Measurements from ENCODE around the gene CPHXL2.
A peak's percentile ranks its signal among the peaks of the same experiment; 100 is the strongest.

CPHXL2 gene

DNA sequence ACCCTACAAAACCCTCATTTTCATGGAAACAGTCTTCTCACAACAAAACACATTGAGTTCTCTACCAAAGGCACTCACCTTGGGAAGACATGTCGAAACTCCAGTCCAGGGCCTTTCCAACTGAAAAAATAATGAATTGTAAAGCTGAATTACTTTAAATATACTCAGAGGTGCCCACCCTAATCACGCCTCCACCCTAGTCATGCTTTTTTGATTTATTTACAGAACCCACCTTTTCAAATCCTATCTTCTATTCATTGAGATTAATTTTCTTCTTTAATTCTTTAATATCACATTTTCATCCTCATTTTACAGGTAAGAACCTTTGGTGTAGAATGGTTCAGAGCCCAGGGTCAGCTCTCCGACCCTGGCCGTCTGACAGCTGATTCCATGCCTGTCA lies at the start of gene CPHXL2:
TSS of gene CPHXL2 (minus strand) at position 101 of the 400 bp plus-strand sequence. CDS start at position 91, 10 bp downstream.
- DNase-seq = no peak

DNA sequence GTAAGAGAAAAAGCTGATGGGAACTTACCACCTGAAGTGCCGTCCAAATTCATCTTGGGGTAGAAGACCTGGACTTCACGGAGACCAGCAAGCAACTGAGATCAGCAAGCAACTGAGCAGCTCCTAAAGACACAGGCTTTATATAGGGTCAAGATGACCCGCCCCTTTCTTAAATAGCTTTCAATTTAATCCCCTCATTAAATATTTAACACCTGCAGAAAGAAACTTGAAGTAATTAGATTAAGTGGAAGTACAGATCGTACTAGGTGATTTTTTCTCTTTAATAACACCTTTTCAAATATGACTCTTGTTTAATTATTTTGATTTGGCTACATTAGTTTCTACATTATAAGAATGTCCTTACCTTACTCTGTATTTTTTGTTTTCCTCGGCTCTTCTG lies 49.6 kb upstream of the CPHXL2 start, which contains the start of gene CPHXL:
TSS of gene CPHXL (minus strand) at position 101 of the 400 bp plus-strand sequence. CDS start at position 53, 48 bp downstream.
- DNase-seq = no peak

DNA sequence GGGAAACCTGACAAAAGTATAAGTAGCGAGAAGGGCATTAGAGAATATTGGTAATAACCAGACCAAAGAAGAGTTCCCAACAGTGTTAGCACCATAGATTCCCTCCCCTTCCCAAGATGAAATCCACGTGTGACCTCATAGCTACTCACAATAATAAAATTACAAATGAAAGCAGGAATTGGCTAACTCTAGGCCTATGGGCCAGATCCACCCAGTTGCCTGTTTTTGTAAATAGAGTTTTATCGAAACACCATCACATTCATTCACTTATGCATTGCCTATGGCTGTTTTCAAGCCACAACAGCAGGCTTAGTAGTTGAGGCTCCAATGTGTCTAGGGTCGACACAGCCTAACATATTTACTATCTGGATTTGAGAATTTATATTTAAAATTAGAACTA lies 41.6 kb upstream of the CPHXL2 start:
- no peak for DNase-seq

DNA sequence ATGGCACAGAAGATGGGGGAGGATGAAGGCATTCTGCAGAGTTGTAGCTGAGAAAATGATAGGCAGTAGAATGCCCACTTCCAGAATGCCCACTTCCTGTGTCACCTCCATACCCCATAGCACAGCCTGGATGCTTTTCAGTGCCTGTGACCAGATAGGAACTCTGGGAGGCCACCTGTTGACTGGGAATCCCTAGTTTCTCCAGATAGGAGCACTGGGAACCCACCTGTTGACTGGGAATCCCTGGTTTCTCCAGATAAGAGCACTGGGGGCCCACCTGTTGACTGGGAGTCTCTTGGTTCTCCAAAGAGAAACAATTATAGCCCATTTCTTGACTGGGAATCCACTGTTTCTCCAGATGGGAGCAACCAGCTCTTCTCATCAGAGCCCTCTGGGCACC lies 37.9 kb upstream of the CPHXL2 start:
- DNase-seq = no peak

DNA sequence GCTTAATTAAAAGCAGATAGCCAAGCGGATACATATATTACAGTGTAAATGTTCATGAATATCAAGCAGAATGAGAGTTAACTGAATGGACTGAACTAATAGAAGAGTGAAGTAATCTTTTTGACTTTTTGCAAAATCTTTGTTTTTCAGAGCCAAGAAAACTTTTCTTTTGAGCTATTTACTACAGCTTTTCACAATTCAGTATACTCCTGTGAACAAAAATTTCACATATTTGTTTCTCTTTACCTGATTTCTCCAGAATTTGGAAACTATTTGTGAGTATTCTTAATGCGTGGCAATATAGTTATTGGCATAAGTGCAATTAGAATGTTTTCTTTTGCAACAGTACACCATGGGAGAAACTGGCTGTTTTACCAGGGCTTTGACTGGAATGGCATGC lies 33.5 kb upstream of the CPHXL2 start:
- no peak for DNase-seq

DNA sequence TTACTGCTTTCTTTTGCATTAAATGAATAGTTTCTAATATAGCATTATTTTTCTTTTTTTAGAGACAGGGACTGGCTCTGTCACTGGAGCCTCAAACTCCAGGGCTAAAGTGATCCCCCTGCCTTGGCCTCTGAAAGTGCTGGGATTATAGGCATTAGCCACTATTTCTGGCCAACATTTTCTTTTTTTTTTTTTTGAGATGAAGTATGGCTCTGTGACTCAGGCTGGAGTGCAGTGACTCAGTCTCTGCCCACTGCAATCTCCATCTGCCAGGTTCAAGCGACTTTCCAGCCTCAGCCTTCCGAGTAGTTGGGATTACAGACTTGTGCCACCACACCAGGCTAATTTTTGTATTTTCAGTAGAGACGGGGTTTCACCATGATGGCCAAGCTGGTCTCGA lies 26.5 kb upstream of the CPHXL2 start:
- no peak for DNase-seq

DNA sequence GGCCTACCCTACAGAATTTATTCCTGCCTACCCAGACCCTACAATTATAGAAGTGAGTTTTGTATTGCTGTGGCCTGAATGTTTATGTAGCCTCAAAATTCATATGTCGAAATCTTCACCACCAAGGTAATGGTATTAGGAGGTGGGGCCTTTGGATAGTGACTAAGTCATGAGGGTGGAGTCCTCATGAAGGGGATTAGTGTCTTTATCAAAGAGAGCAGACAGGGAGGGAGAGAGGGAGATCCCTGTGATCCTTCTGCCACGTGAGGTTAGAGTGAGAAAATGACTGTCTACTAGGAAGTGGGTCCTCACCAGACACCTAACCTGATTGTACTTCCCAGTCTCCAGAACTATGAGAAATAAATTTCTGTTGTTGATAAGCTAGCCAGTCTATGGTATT lies 25.4 kb upstream of the CPHXL2 start:
- DNase-seq = no peak

DNA sequence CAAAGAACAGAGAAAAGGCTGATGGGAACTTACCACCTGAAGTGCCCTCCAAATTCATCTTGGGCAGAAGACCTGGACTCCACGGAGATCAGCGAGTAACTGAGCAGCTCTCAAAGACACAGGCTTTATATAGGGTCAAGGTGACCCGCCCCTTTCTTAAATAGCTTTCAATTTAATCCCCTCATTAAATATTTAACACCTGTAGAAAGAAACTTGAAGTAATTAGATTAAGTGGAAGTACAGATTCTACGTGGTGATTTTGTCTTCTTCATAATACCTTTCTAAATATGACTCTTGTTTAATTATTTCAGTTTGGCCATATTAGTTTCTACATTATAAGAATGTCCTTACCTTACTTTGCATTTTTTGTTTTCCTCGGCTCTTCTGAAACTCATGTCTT lies 24.6 kb upstream of the CPHXL2 start, which contains the start of gene DUXB:
TSS of gene DUXB (minus strand) at position 101 of the 400 bp plus-strand sequence. CDS start at position 58, 43 bp downstream.
- no peak for DNase-seq

DNA sequence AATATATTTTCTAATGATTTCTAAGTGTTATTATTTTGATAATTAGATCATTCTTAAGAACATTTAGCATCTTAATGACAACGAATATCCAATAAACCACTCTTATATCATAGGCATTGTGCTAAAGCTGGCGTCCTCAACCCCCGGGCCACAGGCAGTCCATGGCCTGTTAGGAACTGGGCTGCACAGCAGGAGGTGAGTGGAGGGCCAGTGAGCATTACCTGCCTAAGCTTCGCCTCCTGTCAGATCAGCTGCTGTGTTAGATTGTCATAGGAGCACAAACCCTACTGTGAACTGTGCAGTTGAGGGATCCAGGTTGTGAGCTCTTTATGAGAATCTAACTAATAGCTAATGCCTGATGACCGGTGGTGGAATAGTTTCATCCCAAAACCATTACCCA lies 20.8 kb upstream of the CPHXL2 start:
- DNase-seq = no peak

DNA sequence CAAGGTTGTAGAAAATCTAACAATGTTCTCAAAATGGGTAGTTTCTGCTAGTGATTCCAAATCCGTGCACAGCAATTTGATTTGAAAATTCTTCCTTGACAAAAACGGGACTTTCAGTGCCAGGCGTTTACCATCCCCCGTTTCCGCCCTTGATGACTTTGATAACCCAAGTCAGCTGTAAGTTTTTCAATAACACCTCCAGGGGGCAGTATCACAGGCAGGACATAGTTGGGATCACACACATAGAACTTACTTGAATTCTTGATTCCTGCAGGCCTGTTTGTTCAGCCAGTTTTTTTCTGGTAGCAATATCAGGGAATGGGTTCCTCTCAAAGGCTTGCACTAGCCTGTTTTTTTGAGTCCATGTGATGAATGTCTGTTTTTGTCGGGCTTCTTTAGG lies 18.9 kb upstream of the CPHXL2 start:
- DNase-seq = no peak

DNA sequence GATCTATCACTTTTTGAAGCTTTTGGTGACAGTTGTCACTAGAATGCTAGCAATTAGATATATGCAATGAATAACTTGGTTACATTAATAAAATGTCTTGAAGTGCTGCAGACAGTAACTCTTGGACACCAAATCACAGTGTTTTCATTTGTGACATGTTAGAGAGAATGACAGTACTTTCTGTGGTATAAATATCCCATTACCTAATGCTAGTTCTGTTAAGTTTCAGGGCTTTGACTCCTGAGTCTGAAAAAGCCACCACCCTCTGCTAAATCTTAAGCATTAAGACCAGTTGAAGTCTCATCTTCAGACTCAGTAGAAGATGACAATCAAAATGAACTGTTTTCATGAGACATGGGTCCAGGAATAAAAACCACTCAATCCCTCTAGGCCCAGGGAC lies 10.6 kb upstream of the CPHXL2 start:
- no peak for DNase-seq

DNA sequence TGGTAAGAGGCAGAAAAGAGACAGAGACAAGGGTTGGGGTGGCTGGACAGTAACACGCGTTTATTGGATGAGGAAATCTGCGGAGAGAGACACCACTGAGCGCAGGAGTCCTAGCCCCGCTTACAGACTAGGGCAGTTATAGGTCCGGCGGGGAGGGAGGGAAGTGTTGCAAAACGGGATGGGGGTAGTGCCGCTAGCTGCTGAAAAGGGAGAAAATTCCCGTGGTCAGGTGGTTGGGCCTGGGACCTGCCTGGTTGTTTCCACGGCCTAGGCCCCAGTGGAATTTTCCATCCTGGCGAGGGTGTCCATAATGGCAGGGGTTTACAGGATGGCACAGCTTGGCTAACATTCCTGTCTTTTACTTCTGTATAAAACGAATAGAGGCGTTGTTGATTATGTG lies 5.5 kb upstream of the CPHXL2 start:
- DNase-seq = no peak

DNA sequence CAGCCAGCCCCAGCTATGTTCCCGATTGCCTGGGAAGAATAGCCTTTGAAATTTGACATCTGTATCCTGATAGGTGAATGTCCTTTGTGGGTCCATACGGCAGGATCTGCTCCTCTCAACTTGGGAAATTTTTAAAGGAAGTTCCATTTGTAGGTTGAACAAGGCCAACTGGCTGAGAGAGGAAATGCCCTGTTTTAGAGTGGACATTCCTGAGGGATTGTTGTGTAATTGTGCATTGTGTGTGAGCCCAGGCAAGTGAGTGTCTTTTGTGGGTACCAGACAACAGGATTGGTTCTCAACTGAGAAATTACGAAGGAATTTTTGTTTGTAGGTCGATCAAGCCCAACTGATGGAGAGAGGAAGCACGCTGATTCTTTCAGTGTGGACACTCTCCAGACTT lies 2.6 kb upstream of the CPHXL2 start:
- DNase-seq = no peak

DNA sequence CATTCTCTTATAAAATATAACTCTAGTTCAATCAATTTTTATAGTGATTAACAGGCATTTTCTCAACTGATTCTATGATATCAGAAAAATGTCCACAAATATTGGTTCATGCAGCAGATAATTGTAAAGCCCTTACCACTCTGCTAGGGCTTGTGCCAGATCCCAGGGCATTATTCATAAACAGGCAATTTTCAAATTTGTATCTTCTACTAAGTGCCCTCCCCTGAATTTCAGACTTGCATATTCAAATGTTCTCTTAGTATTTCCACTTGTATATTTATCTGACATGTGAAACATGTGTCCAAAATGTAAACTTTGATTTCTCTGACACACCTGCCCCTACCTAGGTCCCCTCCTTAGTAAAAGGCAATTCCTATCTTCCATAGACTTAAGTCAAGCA lies 9.3 kb downstream of the CPHXL2 start:
- no peak for DNase-seq

DNA sequence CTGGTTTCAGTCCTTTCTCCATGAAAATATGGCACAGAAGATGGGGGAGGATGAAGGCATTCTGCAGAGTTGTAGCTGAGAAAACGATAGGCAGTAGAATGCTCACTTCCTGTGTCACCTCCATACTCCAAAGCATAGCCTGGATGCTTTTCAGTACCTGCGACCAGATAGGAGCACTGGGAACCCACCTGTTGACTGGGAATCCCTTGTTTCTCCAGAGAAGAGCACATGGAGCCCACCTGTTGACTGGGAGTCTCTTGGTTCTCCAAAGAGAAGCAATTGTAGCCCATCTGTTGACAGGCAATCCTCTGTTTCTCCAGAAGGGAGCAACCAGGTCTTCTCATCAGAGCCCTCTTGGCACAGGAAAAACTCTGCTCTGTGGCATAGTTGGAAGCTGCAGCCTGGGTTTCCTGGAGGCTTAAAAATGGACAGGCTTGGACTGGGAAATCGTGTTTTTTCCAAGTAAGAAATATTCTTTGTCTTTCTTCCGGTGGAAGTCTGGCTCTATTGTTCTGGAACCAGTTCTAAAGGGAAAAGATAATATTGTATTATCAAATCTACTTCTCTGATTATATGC lies 16.0 kb downstream of the CPHXL2 start:
- no peak for DNase-seq

DNA sequence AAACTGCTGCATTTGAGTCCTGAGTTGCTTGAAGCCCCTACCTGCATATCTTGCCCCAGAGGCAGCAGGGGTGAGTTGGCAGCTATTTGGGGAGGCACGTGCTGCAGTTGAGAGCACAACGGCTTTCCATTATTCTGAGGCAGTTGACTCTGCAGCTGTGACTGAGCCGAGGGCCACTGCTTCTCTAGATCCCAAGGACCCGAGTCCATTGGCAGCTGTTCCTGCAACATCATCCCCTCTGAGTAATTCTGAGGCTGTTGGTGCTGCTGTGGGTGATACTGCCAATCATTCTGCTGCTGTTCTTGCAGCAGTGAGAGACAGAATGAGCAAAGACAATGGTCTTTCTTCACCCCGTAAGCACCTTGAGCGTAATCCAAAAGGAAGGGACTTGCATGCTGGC lies 16.5 kb downstream of the CPHXL2 start:
- DNase-seq = no peak

DNA sequence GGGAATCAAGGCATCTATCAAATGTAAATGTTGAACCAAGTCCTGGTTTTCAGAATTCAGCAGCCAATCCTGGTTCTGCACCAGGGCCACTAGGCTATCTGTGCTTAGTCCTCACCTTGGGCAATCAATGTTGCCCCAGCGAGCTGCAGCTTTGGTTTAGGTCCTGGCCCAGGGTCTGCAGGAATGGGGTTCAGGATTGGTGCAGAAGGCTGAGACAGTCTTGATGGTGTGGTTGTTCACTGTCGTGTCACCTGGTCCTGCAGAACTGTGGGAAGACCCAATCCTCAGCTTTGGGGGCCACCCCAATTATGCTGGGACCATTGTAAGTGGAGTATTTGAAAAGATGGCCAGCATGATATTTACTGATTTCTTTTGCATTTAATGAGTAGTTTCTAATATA lies 18.6 kb downstream of the CPHXL2 start:
- DNase-seq = no peak

DNA sequence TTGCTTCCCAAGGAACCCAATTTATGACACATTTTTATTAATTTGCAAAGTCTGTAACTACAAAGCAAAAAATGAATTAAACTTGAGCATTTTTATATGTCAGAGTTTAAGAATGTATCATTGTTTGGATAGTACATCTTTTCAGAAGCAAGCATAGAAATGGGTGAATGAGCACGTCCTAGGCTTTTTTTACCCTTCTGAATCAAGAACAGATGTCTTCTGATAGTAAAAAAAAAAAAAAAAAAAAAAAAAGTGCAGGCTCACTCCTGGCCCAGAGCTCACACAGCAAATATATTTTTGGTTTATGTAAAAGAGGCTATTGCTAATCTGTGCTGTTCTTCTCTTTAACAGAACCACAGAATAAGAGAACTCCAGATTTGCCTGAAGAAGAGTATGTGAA lies 22.9 kb downstream of the CPHXL2 start:
- DNase-seq = no peak

DNA sequence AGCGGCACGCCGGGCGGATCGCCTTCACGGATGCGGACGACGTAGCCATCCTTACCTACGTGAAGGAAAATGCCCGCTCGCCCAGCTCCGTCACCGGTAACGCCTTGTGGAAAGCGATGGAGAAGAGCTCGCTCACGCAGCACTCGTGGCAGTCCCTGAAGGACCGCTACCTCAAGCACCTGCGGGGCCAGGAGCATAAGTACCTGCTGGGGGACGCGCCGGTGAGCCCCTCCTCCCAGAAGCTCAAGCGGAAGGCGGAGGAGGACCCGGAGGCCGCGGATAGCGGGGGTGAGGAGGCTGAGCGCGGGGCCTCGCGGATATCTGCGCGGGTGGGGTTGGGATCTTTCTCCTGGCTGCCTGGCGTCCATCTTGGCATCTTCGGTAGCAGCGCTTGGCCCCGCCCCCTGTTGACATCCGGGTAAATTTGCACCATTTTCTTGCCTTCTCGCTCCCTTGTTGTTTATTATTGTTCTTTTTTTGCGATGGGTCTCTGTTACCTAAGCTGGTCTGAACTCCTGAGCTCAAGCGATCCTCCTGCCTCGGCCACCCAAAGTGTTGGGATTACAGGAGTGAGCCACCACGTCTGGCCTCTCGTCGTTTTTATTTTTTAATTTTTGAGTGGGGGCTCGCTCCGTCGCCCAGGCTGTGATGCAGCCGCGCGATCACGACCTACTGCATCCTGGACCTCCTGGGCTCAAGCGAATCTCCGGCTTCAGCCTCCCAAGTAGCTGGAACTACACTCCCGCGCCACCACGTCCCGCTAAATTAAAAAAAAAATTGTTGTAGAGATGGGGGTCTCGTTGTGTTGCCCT lies 28.3 kb downstream of the CPHXL2 start:
- peak; percentile 96 for DNase-seq

DNA sequence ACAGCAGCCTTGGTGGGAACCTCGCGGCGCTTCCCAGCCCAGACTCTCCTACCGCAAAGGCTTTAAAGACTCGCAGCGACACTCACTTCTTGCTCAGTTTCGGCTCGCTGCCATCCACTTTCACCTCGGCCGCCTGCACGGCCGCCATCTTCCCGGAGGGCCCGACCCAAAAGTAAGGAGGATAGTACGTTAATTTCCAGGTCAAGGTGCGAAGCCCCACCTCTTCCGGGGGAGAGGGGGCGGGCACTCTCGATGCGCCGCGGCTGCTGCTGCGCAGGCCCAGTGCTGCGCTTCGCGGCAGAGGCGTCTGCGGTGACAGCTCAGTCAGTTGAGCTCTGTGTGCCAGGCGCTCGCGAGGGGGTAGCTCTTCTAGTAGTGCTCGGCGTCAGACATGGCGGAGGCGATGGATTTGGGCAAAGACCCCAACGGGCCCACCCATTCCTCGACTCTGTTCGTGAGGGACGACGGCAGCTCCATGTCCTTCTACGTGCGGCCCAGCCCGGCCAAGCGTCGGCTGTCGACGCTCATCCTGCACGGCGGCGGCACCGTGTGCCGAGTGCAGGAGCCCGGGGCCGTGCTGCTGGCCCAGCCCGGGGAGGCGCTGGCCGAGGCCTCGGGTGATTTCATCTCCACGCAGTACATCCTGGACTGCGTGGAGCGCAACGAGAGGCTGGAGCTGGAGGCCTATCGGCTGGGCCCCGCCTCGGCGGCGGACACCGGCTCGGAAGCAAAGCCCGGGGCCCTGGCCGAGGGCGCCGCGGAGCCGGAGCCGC lies 29.1 kb downstream of the CPHXL2 start, which contains the start of the genes KARS1 and TERF2IP:
TSS of gene KARS1 (minus strand) at position 174 of the 773 bp plus-strand sequence. CDS start at position 148, 26 bp downstream.
TSS of gene TERF2IP (plus strand) at position 282 of the 773 bp plus-strand sequence. CDS start at position 392, 110 bp downstream.
- DNase-seq = peak; percentile 95

DNA sequence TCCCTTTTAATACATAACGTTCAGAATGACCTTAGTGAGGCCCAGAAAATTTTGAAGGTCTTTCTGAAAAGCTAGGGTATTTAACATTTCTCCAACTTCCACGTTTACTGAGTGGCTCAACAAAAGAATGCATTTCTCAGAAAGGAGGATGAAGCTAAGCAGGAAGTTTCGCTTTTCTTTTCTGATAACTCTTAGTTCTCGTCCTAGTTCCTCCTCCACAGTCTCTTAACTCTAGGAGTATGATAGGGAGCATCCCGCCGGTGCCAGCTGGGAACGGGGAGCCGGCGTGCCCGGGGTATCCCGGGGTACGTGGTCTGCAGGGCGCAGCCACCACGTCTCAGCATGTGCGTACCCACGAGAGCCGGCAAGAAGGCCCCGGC lies 29.7 kb downstream of the CPHXL2 start:
- no peak for DNase-seq

DNA sequence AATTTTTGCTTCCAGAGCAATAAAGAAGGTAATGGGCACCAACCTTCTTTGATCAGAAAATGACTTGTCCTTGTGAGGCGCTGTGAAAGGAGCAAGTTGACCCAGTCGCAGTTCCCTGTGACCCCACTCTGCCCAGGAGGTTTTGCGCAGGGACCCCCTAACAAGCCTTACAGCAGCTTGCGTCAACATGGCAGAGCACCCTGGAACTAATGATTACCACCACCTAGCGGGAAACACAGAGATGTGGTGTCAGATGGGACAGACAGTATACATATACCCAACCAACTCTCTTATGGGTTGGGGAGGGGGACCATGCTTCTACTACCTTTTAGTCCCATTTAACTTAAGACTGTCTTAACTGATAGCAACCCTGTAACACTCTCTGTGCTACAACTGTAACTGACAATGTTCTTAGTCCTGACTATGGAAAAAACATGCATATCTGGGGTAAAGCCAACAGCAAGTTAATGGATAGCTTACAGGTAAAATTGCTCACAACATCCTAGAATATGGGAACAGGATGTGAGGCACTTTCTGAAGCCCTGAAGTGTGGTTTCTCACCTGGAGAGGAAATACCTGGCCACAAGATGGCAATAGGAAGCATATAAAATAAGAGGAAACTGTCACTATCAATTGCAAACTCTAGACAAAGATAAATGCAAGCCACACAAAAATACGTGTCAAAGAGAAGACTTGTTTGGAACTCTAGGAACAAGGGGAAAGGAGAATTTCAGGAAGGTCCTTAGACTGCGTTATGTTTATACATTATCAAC lies 32.4 kb downstream of the CPHXL2 start:
- DNase-seq = no peak

DNA sequence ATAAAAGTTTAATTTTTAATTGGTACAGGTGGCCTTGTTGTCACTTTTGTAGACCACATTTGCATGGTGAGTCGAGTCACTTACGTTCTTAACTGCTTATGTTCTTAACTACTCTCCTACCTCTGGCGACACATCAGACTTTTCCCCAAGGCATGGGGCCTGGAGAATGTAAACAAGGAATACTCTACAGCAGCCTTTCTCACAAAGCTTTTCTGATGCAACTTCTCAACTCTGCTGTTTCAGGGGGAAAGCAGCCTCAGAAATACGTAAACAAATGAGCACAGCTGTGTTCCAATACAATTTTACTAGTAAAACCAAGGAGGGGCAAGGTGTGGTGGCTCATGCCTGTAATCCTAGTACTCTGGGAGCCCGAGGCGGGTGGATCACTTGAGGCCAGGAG lies 36.2 kb downstream of the CPHXL2 start:
- no peak for DNase-seq
